Activated naive CD8-positive, alpha-beta T cell treated with anti-CD3 and anti-CD28 coated beads, Interleukin-2, amount 50 U/mL, for 16 hours (primary cell): ENCODE measurements around the gene FZD8.

ENCODE experiments used
- DNase-seq: peaks from one replicate; pipeline ENCODE4 v3.0.0-alpha.2; 2020; ENCODE audit warnings: low read depth, low spot score

Gene FZD8

GRCh38 chr10:35640951-35641675, 983 bp downstream of the FZD8 start:
- no peak for DNase-seq

GRCh38 chr10:35640474-35640873, 1.6 kb downstream of the FZD8 start:
- DNase-seq, result no peak

GRCh38 chr10:35639728-35640401, 2.2 kb downstream of the FZD8 start:
- no peak for DNase-seq

GRCh38 chr10:35639021-35639727, 2.9 kb downstream of the FZD8 start:
- no peak for DNase-seq

GRCh38 chr10:35638101-35638500, 4.0 kb downstream of the FZD8 start:
- DNase-seq, result no peak

GRCh38 chr10:35637462-35637861, 4.6 kb downstream of the FZD8 start:
- no peak for DNase-seq

- DNase-seq, result no peak
These were observed 5.1 kb downstream of the FZD8 start for GRCh38 chr10:35636956-35637355.

GRCh38 chr10:35635576-35635975, 6.5 kb downstream of the FZD8 start:
- DNase-seq, result no peak

- DNase-seq, result no peak
These were observed 8.8 kb downstream of the FZD8 start for GRCh38 chr10:35633006-35633980.

GRCh38 chr10:35632027-35632426, 10.1 kb downstream of the FZD8 start:
- DNase-seq, result no peak

- DNase-seq, result no peak
These were observed 10.7 kb downstream of the FZD8 start for GRCh38 chr10:35631404-35631803.

- DNase-seq, result no peak
These were observed 15.1 kb downstream of the FZD8 start for GRCh38 chr10:35626971-35627507.

- no peak for DNase-seq
These were observed 27.8 kb downstream of the FZD8 start for GRCh38 chr10:35614312-35614711.

- DNase-seq, result no peak
These were observed 28.4 kb downstream of the FZD8 start for GRCh38 chr10:35613597-35614226.

GRCh38 chr10:35613107-35613440, 29.0 kb downstream of the FZD8 start:
- DNase-seq, result no peak

- DNase-seq, result no peak
These were observed 29.6 kb downstream of the FZD8 start for GRCh38 chr10:35612385-35613106.

GRCh38 chr10:35611750-35612149, 30.3 kb downstream of the FZD8 start:
- DNase-seq, result no peak

- DNase-seq, result no peak
These were observed 33.8 kb downstream of the FZD8 start for GRCh38 chr10:35608328-35608672.

- no peak for DNase-seq
These were observed 34.4 kb downstream of the FZD8 start for GRCh38 chr10:35607475-35608327.
